Neuronal stem cell (in vitro differentiated cells): ENCODE data around the gene ZSWIM6.

Experiments used
- DNase-seq: peaks from one replicate; pipeline ENCODE4 v3.0.0-alpha.2; 2013; ENCODE audit warnings: low spot score
- H2AFZ ChIP-seq: one replicate; pipeline ENCODE4 v1.6.1; 2013; ENCODE audit warnings: mild to moderate bottlenecking, low read length, inconsistent platforms
- H2AK5ac ChIP-seq: 2 replicates; pipeline ENCODE4 v1.6.1; 2013; ENCODE audit warnings: low read depth, mild to moderate bottlenecking, inconsistent platforms, low read length, moderate library complexity, mixed read lengths
- H2BK120ac ChIP-seq: 2 replicates; pipeline ENCODE4 v1.6.1; 2013; ENCODE audit warnings: low read depth, mild to moderate bottlenecking, inconsistent platforms, low read length, moderate library complexity, mixed read lengths
- H2BK12ac ChIP-seq: one replicate; pipeline ENCODE4 v1.6.1; 2013; ENCODE audit warnings: low read length, inconsistent platforms
- H2BK15ac ChIP-seq: 2 replicates; pipeline ENCODE4 v1.6.1; 2013; ENCODE audit warnings: mild to moderate bottlenecking, low read length, inconsistent platforms, mixed read lengths
- H2BK5ac ChIP-seq: one replicate; pipeline ENCODE4 v1.6.1; 2013; ENCODE audit warnings: inconsistent platforms, mild to moderate bottlenecking, low read length, moderate library complexity
- H3K14ac ChIP-seq: one replicate; pipeline ENCODE4 v1.6.1; 2013; ENCODE audit warnings: low read length, inconsistent platforms
- H3K18ac ChIP-seq: 2 replicates; pipeline ENCODE4 v1.6.1; 2013; ENCODE audit warnings: low read length, inconsistent platforms
- H3K23ac ChIP-seq: 2 replicates; pipeline ENCODE4 v1.6.1; 2013; ENCODE audit warnings: low read depth, mild to moderate bottlenecking, mixed read lengths, low read length, inconsistent platforms; ENCODE audit not compliant: poor library complexity
- H3K27ac ChIP-seq: replicated peaks from 3 replicates; pipeline ENCODE4 v1.5.1; 2013; ENCODE audit warnings: low read length, inconsistent platforms
- H3K27me3 ChIP-seq, 3 experiments: 2 replicates each; pipeline ENCODE4 v1.6.1; 2013; ENCODE audit warnings: low read length in 3 of 3, mild to moderate bottlenecking in 2 of 3, inconsistent platforms in 1 of 3, low read depth in 1 of 3, mixed read lengths in 1 of 3, moderate library complexity in 1 of 3; ENCODE audit not compliant: control insufficient read depth in 3 of 3, insufficient read depth in 3 of 3
- H3K36me3 ChIP-seq, 2 donors: replicated peaks in 1 of 2; 2 replicates each; pipeline ENCODE4 v1.6.1; 2013; ENCODE audit warnings: low read length in 2 of 2; ENCODE audit not compliant: control insufficient read depth in 2 of 2, insufficient read depth in 2 of 2
- H3K4ac ChIP-seq: 2 replicates; pipeline ENCODE4 v1.6.1; 2013; ENCODE audit warnings: inconsistent platforms, mild to moderate bottlenecking, low read length, moderate library complexity
- H3K4me1 ChIP-seq, 2 donors: 1 replicate in 1 of 2; 2 replicates in 1 of 2; pipeline ENCODE4 v1.6.1; 2013; ENCODE audit warnings: low read length in 2 of 2, low read depth in 1 of 2; ENCODE audit not compliant: control insufficient read depth in 2 of 2, insufficient read depth in 1 of 2
- H3K4me2 ChIP-seq: one replicate; pipeline ENCODE4 v1.6.1; 2013; ENCODE audit warnings: mild to moderate bottlenecking, low read length, inconsistent platforms; ENCODE audit not compliant: insufficient read depth, poor library complexity, severe bottlenecking
- H3K4me3 ChIP-seq, 2 donors: 2 replicates each; pipeline ENCODE4 v1.5.1; 2013; ENCODE audit warnings: low read length in 2 of 2, mild to moderate bottlenecking in 2 of 2, inconsistent platforms in 1 of 2, moderate library complexity in 1 of 2
- H3K79me1 ChIP-seq: one replicate; pipeline ENCODE4 v1.6.1; 2013; ENCODE audit warnings: low read depth, mild to moderate bottlenecking, inconsistent platforms, low read length, moderate library complexity
- H3K9ac ChIP-seq: one replicate; pipeline ENCODE4 v1.6.1; 2013; ENCODE audit warnings: mild to moderate bottlenecking, low read depth, low read length, inconsistent platforms; ENCODE audit not compliant: poor library complexity
- H3K9me3 ChIP-seq, 2 donors: replicated peaks in 1 of 2; 2 replicates each; pipeline versions ENCODE3 to v1.6.1; 2013; ENCODE audit warnings: low read length in 2 of 2, mild to moderate bottlenecking in 2 of 2, inconsistent platforms in 1 of 2, low read depth in 1 of 2, mixed read lengths in 1 of 2, moderate library complexity in 1 of 2; ENCODE audit not compliant: control insufficient read depth in 2 of 2, insufficient read depth in 1 of 2
- H4K8ac ChIP-seq: one replicate; pipeline ENCODE4 v1.6.1; 2013; ENCODE audit warnings: low read depth, mild to moderate bottlenecking, inconsistent platforms, low read length, moderate library complexity
- H4K91ac ChIP-seq: one replicate; pipeline ENCODE4 v1.6.1; 2013; ENCODE audit warnings: low read length, low read depth, mild to moderate bottlenecking, inconsistent platforms; ENCODE audit not compliant: poor library complexity
- WGBS, 2 donors: extraction: QIAGEN DNeasy Blood & Tissue Kit; methylation state at CpG; one replicate each; pipeline ENCODE4 v1.1.7; 2013; ENCODE audit warnings: missing lambda C conversion rate in 2 of 2, mixed read lengths in 1 of 2; ENCODE audit not compliant: insufficient read length in 2 of 2, insufficient replicate concordance in 1 of 2; ENCODE audit errors: extremely low coverage in 2 of 2; 5-methylcytosine and 5-hydroxymethylcytosine counted together

ZSWIM6 gene

DNA sequence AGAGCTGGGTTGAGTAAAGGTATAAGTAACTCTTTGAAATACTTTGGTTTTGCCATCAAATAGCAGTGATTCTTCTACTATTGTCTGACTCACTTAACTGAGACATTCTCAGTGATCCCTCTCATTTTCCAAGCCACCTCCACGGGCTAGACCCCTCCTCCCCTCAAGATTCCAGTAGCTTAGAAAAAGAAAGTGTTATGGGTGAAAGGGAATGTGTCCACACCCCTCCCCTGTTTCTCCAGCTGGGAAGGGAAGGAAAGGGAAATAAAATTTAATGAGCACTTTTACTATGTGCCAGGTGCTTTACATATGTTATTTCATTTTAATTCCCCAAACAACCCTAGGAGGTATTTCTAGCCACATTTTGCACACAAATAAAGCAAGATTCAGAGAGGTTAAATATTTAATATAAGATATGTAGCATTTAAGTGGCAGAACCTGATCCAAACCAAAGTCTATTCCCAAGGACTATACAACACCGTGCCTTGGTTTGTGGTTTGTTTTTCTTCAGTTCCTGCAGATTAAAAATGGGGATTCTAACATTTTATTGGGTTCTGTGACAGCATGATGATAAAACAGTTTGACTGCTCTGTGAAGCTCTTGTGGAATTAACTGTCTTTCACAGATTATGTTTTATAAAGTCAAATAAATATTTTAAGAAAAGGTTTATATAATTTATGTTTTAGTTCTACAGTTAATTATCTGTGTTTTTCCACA lies 135.9 kb downstream of the ZSWIM6 start:
- Histone ChIP-seq H2BK15ac (no peak overlapping the region), H3K4me3 (no peak overlapping the region), H3K14ac (no peak overlapping the region), H2AFZ (no peak overlapping the region), H2BK5ac (no peak overlapping the region), H3K36me3 (peaks cover 2 to 30% of the 10 kb centered on the region in 2 donors), H3K9ac (no peak overlapping the region), H4K91ac (no peak overlapping the region), H2BK12ac (no peak overlapping the region), H3K27me3 (no peaks in the 10 kb centered on the region), H3K18ac (no peak overlapping the region), H3K23ac (no peak overlapping the region), H3K79me1 (peaks cover 7% of the 10 kb centered on the region), H4K8ac (no peak overlapping the region), H3K4me1 (peaks cover 0 to 7% of the 10 kb centered on the region in 2 donors), H3K27ac (no peak overlapping the region), H3K4me2 (no peak overlapping the region), H3K4ac (no peak overlapping the region), H3K9me3 (peaks cover 4 to 47% of the 10 kb centered on the region in 2 donors), H2AK5ac (no peak overlapping the region), H2BK120ac (no peak overlapping the region)
- peak; percentile 23 for DNase-seq
- no CpG with 5 or more reads among the region's 2 CpGs for WGBS, 2 donors

- Histone ChIP-seq H3K9me3 (peaks cover 4 to 48% of the 10 kb centered on the region in 2 donors), H2AK5ac (no peak overlapping the region), H3K36me3 (peaks cover 2 to 33% of the 10 kb centered on the region in 2 donors), H3K4me3 (no peak overlapping the region), H3K14ac (no peak overlapping the region), H3K4me1 (peaks cover 0 to 7% of the 10 kb centered on the region in 2 donors), H2BK15ac (no peak overlapping the region), H3K18ac (no peak overlapping the region), H3K27me3 (no peaks in the 10 kb centered on the region), H3K79me1 (peaks cover 7% of the 10 kb centered on the region), H3K23ac (no peak overlapping the region), H3K4ac (no peak overlapping the region), H4K91ac (no peak overlapping the region), H2BK5ac (no peak overlapping the region), H2AFZ (no peak overlapping the region), H3K9ac (no peak overlapping the region), H2BK12ac (no peak overlapping the region), H3K4me2 (no peak overlapping the region), H2BK120ac (no peak overlapping the region), H4K8ac (no peak overlapping the region), H3K27ac (no peak overlapping the region)
- WGBS, 2 donors, result no CpG with 5 or more reads among the region's 2 CpGs
- DNase-seq, result no peak
Observed at GRCh38 chr5:61468483-61468865, 136.4 kb downstream of the ZSWIM6 start.

- H3K4ac ChIP-seq, result no peak overlapping the region
Observed at GRCh38 chr5:61471352-61471751, 139.3 kb downstream of the ZSWIM6 start.

DNA sequence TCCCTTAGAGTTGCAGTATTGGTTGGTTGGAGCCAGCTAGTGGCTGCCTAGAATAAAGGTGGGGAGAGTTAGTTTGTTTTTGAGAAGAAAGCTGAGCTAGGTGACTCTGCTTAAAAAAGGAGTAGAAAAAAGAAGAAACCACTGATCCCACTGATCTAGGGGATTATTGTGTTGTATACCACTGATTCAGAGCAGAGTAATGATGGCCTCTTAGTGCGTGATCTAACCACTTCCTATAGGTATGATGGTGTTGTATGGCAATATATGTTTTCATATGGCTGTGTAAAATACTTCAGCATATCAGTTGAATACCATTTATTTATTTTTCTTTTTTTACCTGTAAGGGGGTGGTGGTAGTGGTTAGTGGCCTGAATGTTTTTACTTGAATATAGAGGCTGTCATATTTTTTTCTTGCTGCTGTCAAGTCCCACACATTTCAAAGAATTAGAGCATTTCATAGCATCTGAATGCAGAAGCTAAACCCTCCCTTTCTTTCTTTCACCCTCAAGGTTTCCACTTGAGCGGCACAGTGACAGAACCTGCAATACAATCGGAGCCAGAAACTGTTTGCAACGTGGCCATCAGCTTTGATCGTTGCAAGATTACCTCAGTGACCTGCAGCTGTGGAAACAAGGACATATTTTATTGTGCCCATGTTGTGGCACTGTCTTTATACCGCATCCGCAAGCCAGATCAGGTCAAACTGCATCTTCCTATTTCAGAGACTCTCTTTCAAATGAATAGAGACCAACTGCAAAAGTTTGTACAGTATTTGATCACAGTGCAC lies 140.3 kb downstream of the ZSWIM6 start:
- Histone ChIP-seq H4K91ac (no peak overlapping the region), H3K36me3 (peaks cover 4 to 66% of the 10 kb centered on the region in 2 donors), H3K4me1 (no peaks in the 10 kb centered on the region), H3K4me3 (no peak overlapping the region), H4K8ac (no peak overlapping the region), H3K79me1 (peaks cover 4% of the 10 kb centered on the region), H3K9ac (no peak overlapping the region), H3K27ac (no peak overlapping the region), H2AK5ac (no peak overlapping the region), H2BK12ac (no peak overlapping the region), H3K14ac (no peak overlapping the region), H3K9me3 (peaks cover 4 to 62% of the 10 kb centered on the region in 2 donors), H2AFZ (no peak overlapping the region), H2BK5ac (no peak overlapping the region), H3K27me3 (no peaks in the 10 kb centered on the region), H3K4me2 (no peak overlapping the region), H3K4ac (no peak overlapping the region), H2BK120ac (no peak overlapping the region), H3K18ac (no peak overlapping the region), H2BK15ac (no peak overlapping the region), H3K23ac (no peak overlapping the region)
- no peak for DNase-seq
- no CpG with 5 or more reads among the region's 7 CpGs for WGBS, 2 donors

More at GRCh38 chr5:61471352-61471751, 139.3 kb downstream of the ZSWIM6 start:
- Histone ChIP-seq H3K36me3 (peaks cover 2 to 56% of the 10 kb centered on the region in 2 donors), H2BK5ac (no peak overlapping the region), H3K14ac (no peak overlapping the region), H4K8ac (no peak overlapping the region), H2BK15ac (no peak overlapping the region), H3K4me2 (no peak overlapping the region), H3K9ac (no peak overlapping the region), H3K79me1 (peaks cover 4% of the 10 kb centered on the region), H3K4me1 (no peaks in the 10 kb centered on the region), H2AFZ (no peak overlapping the region), H3K23ac (no peak overlapping the region), H3K18ac (no peak overlapping the region), H3K27ac (no peak overlapping the region), H2BK120ac (no peak overlapping the region), H4K91ac (no peak overlapping the region), H2BK12ac (no peak overlapping the region), H3K27me3 (no peaks in the 10 kb centered on the region), H3K4me3 (peak overlapping the region in 1 of 2 donors; percentile 19), H3K9me3 (peaks cover 4 to 57% of the 10 kb centered on the region in 2 donors), H2AK5ac (no peak overlapping the region)
- no CpG with 5 or more reads among the region's 1 CpG for WGBS, 2 donors
- DNase-seq, result no peak
